NCI-H1105 (cell line): ENCODE results near the gene TTYH2.
"Not testable (repeated sequence)": the region's sequence is repeated elsewhere in the genome, so short reads cannot be mapped to it uniquely, and the experiment has no call there.

ENCODE experiments used
- DNase-seq: peaks from one replicate; lab custom pipeline; 2025; lab: John Stamatoyannopoulos, UW

TTYH2 gene, protein sequence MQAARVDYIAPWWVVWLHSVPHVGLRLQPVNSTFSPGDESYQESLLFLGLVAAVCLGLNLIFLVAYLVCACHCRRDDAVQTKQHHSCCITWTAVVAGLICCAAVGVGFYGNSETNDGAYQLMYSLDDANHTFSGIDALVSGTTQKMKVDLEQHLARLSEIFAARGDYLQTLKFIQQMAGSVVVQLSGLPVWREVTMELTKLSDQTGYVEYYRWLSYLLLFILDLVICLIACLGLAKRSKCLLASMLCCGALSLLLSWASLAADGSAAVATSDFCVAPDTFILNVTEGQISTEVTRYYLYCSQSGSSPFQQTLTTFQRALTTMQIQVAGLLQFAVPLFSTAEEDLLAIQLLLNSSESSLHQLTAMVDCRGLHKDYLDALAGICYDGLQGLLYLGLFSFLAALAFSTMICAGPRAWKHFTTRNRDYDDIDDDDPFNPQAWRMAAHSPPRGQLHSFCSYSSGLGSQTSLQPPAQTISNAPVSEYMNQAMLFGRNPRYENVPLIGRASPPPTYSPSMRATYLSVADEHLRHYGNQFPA

DNA sequence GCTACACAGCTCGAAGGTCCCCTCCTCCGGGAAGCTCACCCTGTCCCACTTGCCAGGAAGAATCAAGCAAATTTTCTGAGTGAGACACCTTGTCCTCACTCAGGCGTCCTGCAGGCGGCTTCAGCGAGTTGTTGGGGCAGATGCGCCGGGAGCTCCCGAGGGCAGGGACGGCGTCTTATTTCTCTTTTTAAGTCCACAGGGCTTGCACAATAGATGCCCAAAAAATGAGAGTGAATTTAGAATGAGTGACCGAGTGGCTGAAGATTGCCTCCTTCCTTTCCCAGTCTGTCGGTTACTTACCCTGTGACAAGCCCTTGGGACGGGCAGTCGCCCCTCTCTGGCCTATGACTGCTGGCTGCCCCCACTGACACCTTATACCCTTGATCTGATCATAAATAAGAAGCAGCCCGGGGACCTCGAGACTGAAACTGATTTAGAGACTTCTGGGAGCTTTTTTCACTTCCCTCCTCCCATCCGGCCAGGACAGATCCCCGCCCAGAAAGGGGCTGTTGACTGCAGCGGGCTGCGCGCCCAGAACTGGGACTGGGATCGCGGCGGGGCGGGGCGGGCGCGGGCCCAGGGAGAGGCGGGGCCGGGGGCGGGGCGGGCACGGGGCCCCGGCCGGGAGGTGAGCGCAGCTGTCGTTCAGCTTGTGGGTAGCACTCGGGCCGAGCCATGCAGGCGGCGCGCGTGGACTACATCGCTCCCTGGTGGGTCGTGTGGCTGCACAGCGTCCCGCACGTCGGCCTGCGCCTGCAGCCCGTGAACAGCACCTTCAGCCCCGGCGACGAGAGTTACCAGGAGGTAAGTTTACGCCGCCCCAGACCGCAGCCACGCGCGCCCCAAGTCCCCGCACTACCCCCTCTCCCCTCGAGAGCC lies at the start of gene TTYH2:
TTYH2 (plus strand) TSS at position 659 of the 879 bp plus-strand sequence; CDS start at position 676, 17 bp downstream.
- peak; percentile 57 for DNase-seq

DNA sequence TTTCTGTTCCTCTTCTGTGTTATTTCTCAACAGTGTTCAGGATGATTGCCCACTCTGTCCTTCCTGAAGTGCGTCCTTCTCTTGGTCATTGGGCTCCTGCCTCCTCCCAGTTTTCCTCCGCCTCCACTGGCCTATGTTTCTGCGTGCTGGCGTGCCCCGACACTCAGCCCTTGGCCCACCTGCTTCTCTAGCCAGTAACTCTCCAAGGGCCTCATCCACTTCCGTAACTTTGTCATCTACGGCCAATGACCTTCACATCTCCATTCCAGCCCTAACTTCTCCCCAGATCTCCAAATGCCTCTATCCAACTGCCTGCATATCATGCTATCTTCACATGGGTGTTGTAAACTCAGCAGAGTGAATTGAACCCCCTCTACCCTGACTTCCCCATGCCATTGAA lies 49.5 kb upstream of the TTYH2 start:
- no peak for DNase-seq

DNA sequence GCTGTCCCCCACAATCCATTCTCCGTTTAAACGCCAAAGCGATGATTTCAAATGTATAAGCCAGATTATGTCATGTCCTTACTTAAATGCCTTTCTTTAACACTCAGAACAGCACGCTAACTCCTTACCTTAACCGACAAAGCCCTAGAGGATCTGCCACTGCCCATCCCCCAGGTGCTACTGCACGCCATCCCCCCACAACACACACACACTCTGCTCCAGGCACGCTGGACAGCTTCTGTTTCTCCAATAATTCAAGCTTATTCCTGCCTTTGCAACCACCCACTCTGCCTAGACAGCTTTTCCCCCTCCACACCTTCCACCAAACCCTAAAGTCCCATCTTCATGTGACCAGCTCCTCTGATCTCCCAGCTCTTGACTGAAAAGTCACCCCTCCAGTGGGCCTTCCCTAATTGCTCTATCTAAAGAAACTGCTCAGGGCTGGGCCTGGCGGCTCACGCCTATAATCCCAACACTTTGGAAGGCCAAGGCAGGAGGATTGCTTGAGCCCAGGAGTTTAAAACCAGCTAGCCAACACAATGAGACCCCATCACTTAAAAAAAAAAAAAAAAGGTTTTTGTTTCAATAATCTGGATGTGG lies 48.8 kb upstream of the TTYH2 start:
- DNase-seq, result no peak

DNA sequence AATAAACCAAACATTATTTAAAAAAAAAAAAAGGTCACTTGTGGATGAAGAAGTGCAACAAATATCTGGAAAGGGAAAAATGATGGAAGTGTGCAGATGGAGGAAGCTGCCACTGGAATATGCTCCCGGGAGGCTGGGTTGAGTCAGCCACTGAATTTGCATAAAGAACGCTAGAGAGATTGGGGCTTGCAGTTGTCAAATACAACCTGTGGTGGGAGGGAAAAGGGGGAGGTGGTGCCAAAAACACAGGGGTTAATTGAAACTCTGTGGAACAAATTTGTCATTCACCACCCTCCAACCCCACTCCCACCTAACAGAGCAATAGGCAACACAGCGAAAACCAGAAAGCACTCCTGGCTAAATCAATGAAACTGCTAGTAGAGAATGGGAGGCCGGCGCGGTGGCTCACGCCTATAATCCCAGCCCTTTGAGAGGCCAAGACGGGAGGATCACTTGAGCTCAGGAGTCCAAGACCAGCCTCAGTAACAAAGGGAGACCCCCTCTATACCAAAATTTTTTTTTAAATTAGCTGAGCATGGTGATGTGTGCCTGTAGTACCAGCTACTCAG lies 47.5 kb upstream of the TTYH2 start:
- no peak for DNase-seq

DNA sequence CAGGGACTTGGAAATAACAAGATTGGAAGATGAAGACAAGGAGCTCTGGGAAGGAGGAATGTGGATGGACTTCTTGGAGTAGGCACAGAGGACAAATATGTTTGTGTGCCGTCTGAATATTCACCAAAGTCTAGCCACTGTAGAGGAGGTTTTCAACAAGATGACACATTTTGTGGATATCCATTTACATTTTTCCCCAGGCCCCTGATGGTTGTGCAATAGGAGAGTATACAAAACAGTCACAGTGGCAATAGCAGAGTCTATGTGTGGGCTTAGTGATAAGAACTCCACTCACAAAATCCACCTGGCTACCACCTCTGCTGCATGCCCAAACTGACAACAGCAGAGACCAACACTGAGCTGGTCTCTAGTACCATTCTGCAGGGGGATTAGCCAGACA lies 42.4 kb upstream of the TTYH2 start:
- DNase-seq, result no peak

DNA sequence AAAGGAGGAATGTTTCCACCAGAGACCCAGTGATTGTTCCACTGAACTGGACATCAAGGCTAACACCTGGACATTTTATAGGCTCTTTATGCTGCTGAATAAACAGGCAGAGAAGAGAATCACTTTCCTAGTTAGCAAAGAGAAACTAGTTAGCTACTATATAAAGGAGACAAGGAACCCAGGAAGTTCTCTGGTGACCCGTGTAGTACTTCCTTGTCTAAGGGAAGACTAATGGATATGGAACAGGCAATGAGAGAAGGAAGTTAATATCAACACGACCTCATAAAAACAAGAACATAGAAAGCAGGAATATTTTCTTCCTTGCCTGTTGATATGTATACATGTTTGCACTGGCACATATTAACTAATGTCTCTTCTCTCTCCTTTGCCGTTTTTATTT lies 40.7 kb upstream of the TTYH2 start:
- no peak for DNase-seq

DNA sequence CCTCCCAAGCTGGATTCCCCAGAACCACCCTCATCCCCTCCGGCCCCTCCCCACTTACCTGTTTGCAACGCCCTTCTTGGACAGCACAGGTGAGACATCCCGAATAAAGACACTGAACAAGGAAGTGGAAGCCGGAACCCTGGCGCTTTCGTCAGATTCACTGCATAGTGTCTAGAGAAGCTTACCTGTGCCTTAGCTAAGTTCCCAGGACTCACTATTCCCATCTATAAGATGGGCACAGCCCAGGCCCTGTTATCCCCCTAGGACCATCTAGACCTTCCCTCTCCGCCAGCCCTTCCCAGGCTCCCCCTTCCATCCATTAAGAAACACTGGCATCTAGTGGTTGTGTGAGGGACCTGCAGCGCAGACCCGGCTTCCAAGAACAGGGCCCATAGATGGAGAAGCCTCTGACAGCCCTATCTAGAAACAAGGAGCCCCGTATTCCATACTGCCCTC lies 36.8 kb upstream of the TTYH2 start:
- peak; percentile 62 for DNase-seq

DNA sequence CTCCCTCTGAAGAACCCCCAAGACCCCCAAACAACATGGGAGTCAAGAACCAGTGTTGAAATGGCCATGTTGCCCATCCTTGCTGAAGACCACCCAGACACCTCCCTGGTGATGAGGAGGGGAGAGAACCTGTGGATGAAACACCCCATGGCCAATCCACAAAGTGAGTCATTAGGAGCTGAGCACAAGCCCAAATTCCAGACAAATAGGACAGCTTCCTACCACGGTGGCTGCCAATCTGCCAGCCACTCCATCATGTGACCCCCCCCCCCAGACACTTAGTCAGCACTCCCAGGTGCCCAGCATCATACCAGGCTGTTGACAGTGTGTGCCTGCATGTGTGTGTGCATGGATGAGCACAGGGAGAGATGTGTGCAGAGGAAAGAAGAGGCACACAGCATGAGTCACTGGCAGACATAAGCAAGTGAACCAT lies 36.3 kb upstream of the TTYH2 start:
- no peak for DNase-seq

DNA sequence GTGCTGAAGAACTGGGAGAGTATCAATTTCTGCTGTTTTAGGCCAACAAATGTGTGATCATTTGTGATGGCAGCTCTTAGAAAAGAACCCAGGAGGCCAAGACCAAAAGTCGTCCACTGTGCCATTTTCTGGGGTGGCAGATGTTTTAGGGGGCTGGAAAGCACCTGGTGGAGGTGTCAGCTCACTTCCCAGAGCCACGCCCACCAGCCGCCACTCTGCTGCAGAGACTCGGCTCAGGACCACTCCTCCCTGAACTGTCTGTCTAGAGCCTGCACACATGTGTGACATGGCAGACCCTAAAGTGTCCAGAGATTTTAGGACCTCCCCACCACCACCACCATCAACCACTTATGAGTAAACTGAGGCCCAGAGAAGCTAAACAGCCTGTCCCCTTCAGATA lies 33.8 kb upstream of the TTYH2 start:
- no peak for DNase-seq

DNA sequence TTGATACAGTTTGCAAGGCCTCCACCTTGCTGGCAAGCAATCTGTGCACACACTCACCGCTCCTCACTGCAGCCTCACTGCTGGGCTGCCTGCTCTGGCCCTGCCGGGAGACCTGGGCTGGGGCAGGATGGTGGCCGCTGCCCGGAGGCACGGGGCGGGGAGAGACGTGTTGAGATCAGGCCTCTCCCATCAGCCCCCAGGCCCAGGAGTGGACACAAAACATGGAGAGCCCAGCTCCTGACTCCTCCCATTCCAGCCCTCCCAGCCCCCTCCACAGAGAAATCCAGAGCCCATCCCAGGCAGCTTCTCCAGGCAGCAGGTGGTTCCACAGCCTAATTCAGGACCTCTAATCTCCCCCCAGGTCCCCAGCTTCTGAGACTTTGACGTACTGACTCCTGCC lies 33.0 kb upstream of the TTYH2 start:
- DNase-seq, result no peak

DNA sequence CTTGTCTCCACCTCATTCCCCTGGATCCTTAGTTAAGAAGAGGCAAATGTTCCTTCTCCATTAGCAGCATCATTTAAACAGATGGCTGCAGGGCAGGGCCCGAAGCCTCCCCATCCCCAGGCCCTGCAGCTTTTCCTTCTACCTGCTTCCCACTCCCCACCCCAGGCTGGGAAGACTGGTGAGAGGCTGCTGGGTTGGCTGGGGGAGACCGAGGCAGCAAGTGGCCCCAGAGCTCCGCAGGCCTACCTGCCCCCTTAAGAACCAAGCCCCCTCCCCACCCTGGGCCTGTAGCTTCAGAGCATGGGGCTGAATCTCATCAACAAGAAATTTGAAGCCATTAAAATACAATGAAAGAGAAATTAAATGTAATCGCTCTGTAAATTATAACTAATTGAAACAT lies 32.0 kb upstream of the TTYH2 start:
- DNase-seq, result no peak

DNA sequence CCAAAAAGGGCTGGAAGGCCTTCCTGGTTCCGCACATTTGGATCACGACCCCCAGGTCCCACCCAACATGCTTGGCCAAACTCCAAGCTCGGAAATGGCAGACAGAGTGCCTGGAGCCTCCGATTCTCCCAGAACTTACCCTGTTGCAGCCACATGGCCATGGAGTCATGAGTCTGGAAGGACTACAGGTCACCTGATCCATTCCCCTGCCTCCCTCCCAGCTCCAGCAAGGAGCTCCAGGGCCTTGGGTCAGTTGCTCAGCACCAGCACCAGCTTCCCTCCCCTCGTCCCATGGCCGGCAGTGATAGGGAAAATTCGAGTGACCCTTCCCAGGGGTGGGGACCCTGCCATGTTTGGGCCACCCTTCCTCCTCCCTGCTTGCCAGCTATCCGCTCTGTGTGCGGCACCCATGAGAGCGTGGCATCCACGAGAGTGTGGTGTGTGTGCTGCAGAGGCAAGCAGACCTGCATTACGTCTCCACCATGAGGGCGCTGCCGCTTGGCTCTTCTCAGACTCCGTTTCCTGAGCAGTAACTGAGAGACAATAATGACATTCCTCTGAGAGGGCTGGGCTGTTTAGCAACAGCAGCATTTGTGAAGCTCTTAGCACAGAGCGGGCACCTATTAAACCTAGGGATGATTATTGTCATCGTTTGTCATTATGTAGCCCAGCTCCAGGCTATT lies 31.2 kb upstream of the TTYH2 start:
- DNase-seq, result no peak

DNA sequence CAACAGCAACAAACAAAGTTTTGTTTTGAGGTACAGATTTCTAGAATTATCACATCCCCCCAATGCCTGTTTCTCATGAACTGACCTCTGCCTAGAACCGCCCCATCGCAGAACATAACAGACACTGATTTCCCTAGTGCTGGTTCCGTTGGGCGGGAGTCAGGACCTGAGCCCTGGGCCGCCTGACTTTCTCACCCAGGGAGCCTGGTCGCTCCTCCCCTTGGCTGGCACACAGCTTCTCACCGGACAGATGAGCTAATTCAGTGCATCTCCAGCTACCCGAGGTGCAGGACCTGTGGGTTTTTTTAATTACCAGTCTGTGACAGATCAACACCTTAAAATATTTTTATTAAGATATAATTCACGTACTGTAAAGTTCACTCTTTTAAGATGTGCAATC lies 30.0 kb upstream of the TTYH2 start:
- no peak for DNase-seq

DNA sequence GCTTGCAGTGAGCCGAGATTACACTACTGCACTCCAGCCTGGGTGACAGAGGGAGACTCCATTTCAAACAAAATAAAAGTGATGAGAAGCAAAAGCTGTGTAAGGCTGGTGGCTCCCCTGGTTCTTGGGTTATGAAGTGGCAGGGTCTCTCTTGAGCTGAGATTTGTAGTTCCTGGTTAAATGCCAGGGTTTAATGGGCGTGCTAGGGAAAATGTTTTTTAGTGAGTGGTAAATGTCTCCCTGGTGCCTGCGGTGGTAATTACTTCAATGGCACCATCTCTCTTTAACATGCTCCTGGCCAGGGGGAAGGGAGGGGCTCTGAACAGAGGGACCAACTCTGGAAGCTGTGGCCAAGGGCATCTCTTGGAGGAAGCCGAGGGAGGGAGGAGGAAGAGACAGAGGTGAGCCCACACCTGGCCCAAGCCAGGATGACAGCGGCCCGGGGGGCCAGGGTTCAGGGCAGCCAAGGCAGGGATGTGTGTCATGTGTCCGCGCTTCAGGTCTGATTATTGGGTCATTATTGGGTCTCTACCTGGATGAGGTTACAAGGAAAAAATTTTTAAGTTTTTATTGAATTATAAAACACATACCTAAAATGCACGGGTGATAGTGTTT lies 27.7 kb upstream of the TTYH2 start:
- DNase-seq, result no peak

DNA sequence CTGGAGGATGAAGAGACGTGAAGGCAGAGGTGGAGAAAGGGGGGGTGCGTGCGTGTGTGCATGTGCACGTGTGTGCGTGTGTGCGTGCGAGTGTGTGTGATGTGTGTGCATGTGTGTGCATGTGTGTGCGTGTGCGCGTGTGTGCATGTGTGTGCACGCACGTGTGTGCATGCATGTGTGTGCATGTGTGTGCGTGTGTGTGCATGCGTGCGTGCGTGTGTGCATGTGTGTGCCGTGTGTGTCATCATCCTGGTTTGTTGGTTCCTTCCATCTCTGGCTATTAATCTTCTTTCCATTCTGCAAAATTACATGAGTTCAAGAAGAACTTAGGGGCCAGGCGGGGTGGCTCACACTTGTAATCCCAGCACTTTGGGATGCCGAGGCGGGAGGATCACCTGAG lies 26.9 kb upstream of the TTYH2 start:
- no peak for DNase-seq

DNA sequence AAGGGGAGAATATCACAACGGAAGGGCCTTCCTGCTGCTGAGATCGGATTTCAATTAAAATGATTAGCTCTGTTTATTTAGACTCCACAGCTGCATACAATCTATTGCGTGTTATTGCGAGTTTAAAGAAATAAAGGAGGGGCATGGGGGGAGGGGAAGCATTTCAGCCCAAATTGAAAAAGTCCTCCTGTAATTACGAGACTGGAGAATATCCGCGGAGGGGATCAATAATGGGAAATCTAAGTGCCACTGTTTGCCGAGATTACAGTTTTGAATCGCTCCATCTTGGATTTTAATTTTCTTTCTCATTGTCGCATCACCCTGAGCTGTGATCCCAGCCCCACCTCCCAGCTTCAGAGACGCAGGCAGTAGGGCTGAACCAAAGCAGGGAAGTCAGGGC lies 25.6 kb upstream of the TTYH2 start:
- DNase-seq, result peak; percentile 20

DNA sequence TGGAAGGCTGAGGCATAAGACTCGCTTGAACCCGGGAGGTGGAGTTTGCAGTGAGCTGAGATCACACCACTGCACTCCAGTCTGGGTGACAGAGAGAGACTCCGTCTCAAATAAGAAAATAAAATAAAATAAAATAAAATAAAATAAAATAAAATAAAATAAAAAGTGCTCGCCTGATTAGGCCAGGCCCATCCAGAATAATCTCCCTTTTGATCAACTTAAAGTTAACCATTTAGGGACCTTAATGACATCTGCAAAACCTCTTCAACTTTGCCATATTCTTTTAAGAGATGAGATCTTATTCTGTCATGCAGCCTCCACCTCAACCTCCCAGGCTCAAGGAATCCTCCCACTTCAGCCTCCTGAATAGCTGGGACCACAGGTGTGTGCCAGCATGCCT lies 24.7 kb upstream of the TTYH2 start:
- DNase-seq, result not testable (repeated sequence)

DNA sequence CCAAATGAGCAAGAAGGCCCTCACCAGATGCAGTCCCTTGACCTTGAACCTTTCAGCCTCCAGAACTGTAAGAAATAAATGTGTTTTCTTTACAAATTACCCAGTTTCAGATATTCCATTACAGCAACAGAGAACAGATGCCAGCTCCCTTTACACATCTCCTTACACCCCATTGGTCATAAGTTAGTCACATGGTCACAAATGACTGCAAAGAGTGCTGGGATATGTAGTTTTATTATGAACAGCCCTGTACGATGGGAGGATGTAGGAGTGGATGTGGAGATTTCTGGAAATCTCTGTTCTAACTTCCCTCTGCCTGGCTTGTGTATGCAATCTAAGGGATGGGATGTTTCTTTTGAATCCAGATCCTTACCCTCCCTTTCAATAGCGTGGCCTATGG lies 23.2 kb upstream of the TTYH2 start:
- no peak for DNase-seq

DNA sequence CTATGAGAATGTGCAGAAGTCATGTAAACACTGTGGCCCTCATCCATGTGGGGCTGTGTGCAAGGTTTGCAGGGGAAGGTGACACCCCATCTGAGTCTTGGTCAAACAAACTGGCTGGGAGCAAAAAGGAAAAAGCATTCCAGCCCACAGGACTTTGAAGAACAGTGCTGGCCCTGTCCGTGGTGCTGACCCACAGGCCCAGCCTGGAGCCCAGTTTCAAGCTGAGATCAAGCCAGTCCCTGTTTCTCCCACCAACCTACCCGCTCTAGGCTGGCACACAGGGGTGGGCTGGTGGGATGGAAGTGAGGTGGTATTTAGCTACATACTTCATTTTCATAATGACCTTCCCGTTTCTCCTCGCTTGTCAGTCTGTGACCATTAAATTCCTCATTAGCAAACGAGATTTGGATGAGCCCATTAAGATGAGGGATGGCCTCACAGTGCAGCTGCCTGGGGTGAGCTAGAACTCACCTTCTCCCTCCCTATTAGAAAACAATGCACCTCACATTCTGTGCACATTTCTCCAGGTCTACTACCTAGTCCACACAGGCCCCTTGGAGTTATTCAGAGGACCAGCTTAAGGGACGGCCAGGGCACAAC lies 22.5 kb upstream of the TTYH2 start:
- no peak for DNase-seq

DNA sequence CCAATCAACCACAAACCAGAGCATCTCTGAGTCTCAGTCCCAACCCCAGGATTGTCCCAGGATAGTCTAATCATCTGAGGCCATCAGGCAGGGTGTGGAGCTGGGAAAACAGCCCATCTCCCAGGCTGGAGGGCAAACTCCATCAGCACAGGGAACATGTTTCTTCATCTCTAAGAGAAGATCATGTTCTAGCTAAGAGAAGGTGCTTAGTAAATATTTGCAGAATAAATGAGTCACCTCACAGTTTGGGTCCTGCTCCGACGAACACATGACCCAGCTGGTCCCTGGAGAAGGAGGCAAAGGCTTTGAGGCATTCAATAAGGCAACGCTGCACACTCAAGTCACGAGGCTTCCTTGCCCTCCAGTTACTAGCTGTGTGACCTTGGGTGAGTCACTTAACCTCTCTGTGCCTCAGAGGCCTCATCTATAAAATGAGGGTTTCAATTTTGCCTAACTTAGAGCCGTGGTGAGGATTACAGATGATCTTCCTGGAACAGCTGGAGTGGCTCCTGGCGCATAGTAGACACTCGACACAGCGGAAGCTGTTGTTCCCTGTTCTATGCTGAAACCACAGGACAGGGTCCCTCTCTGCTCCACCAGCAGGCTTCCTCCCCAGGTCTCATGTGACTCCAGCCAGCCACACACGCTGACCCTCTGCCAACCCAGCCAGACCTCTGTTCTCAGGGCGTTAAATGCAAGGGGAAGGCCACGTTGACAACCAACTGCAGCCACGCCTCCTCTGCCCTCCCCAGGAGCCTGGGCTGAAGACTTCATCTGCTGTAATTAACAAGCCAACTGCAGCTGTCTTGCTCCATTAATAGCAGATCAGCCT lies 20.2 kb upstream of the TTYH2 start:
- no peak for DNase-seq
